ENCODE results near the gene PTPRT.

DNA sequence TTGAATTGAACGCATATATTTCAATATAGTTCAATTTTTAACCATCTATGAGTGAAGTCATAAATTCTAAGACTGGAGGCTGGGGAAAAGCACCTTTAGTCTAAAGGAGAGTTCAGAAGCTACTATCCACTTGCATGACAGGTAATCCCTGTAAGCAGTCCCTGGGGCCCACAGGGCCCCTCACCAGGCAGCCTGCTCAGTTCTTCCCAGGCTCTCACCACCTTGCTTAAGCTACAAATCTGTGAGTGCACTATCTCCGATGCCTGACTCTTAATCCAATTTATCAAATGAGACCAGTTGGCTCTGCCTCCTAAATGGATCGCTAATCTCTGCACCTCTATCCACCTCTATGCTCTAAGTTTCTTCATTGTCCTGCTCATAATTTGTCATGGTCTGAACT, 413.8 kb downstream of the PTPRT start:
- TF ChIP-seq, protein P1, sequence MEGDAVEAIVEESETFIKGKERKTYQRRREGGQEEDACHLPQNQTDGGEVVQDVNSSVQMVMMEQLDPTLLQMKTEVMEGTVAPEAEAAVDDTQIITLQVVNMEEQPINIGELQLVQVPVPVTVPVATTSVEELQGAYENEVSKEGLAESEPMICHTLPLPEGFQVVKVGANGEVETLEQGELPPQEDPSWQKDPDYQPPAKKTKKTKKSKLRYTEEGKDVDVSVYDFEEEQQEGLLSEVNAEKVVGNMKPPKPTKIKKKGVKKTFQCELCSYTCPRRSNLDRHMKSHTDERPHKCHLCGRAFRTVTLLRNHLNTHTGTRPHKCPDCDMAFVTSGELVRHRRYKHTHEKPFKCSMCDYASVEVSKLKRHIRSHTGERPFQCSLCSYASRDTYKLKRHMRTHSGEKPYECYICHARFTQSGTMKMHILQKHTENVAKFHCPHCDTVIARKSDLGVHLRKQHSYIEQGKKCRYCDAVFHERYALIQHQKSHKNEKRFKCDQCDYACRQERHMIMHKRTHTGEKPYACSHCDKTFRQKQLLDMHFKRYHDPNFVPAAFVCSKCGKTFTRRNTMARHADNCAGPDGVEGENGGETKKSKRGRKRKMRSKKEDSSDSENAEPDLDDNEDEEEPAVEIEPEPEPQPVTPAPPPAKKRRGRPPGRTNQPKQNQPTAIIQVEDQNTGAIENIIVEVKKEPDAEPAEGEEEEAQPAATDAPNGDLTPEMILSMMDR (IDR thresholded peaks at IDR 0.05): no peak
- TF ChIP-seq EP300 (IDR thresholded peaks at IDR 0.05; ENCODE audit: low read depth) (no peak), POLR2A (IDR thresholded peaks at IDR 0.05) (no peak), POLR2AphosphoS5 (IDR thresholded peaks at IDR 0.05) (no peak)

Measured in transverse colon (tissue), 4 donors.